ENCODE measurements around the gene SPPL2B.

DNA sequence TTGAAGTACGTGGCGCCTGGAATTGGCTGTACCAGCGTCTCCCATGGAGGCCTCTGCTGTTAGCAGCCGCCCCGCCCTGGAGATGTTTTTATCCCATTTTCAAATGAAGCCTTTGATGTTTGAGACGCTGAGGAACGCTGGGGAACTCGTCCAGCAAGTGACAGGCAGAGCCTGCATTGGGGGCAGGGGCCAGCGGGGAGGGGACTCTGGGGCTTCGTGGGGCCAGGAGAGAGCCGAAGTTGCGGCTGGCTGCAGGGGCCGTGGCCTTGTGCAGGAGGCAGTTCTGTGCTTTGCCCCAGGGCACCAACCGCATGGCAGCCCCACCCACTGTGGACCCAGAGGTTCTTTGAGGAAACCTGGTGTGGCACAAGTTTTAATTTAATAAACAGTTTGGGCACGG lies 13.5 kb downstream of the SPPL2B start:
- TF ChIP-seq EZH2 (IDR thresholded peaks at IDR 0.05; ENCODE audit: borderline replicate concordance), result no peak
- TF ChIP-seq, protein P1, sequence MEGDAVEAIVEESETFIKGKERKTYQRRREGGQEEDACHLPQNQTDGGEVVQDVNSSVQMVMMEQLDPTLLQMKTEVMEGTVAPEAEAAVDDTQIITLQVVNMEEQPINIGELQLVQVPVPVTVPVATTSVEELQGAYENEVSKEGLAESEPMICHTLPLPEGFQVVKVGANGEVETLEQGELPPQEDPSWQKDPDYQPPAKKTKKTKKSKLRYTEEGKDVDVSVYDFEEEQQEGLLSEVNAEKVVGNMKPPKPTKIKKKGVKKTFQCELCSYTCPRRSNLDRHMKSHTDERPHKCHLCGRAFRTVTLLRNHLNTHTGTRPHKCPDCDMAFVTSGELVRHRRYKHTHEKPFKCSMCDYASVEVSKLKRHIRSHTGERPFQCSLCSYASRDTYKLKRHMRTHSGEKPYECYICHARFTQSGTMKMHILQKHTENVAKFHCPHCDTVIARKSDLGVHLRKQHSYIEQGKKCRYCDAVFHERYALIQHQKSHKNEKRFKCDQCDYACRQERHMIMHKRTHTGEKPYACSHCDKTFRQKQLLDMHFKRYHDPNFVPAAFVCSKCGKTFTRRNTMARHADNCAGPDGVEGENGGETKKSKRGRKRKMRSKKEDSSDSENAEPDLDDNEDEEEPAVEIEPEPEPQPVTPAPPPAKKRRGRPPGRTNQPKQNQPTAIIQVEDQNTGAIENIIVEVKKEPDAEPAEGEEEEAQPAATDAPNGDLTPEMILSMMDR (IDR thresholded peaks at IDR 0.05; ENCODE audit: poor library complexity), result no peak

Measured in hepatocyte (in vitro differentiated cells).